Neural cell (in vitro differentiated cells): ENCODE measurements around the gene FSTL5. TPM values are rescaled to one million over a fixed set of nuclear protein-coding genes. Genes with fewer than 3 reads are reported as not detected.

Experiments used
- H2AFZ ChIP-seq: fragments of 200-600, 300-800 bp; sonication (generic), shearing (Covaris generic); 2 replicates; pipeline ENCODE4 v1.6.0; 2014; ENCODE audit warnings: low read depth, mild to moderate bottlenecking, antibody characterized with exemption, low read length, moderate library complexity
- H3F3A ChIP-seq: fragments of 200-600 bp; shearing (Covaris generic); 2 replicates; pipeline ENCODE4 v1.6.1; 2016; ENCODE audit warnings: mild to moderate bottlenecking, moderate library complexity, mixed read lengths, antibody characterized with exemption, low read length; ENCODE audit not compliant: insufficient read depth, poor library complexity, severe bottlenecking
- H3K27ac ChIP-seq: fragments of 200-600, 300-800 bp; sonication (generic), shearing (Covaris generic); 2 replicates; pipeline ENCODE4 v1.5.1; 2014; ENCODE audit warnings: mild to moderate bottlenecking, low read length, moderate library complexity
- H3K27me3 ChIP-seq: fragments of 300-800, 200-600 bp; sonication (generic), shearing (Covaris generic); 2 replicates; pipeline ENCODE4 v1.6.0; 2014; ENCODE audit warnings: mild to moderate bottlenecking, low read depth, low read length, moderate library complexity; ENCODE audit not compliant: insufficient read depth
- H3K36me3 ChIP-seq: fragments of 300-800, 200-600 bp; sonication (generic), shearing (Covaris generic); 2 replicates; pipeline ENCODE4 v1.5.1; 2014; ENCODE audit warnings: mild to moderate bottlenecking, antibody characterized with exemption, low read length, moderate library complexity; ENCODE audit not compliant: insufficient read depth
- H3K4me2 ChIP-seq: fragments of 300-800, 200-600 bp; sonication (generic), shearing (Covaris generic); 2 replicates; pipeline ENCODE4 v1.6.0; 2014; ENCODE audit warnings: mild to moderate bottlenecking, low read length
- H3K4me3 ChIP-seq: fragments of 300-800, 200-600 bp; sonication (generic), shearing (Covaris generic); 2 replicates; pipeline ENCODE4 v1.5.1; 2014; ENCODE audit warnings: mild to moderate bottlenecking, low read length, moderate library complexity
- H3K79me2 ChIP-seq: fragments of 200-600 bp; shearing (Covaris generic); replicated peaks from 2 replicates; pipeline ENCODE4 v1.6.0; 2014; ENCODE audit warnings: mild to moderate bottlenecking, low read length, moderate library complexity; ENCODE audit not compliant: insufficient read depth
- H3K9ac ChIP-seq: fragments of 300-800, 200-600 bp; sonication (generic), shearing (Covaris generic); 2 replicates; pipeline ENCODE4 v1.6.1; 2016; ENCODE audit warnings: mild to moderate bottlenecking, low read length, mixed read lengths
- H3K9me2 ChIP-seq: fragments of 200-600 bp; shearing (Covaris generic); 2 replicates; pipeline ENCODE4 v1.6.1; 2016; ENCODE audit warnings: mild to moderate bottlenecking, low read length, mixed read lengths; ENCODE audit not compliant: insufficient read depth
- H3K9me3 ChIP-seq: fragments of 200-600, 300-800 bp; sonication (generic), shearing (Covaris generic); 2 replicates; pipeline ENCODE4 v1.6.1; 2016; ENCODE audit warnings: mild to moderate bottlenecking, mixed run types, low read length, moderate library complexity, mixed read lengths
- H4K20me1 ChIP-seq: fragments of 200-600 bp; shearing (Covaris generic); 2 replicates; pipeline ENCODE4 v1.6.1; 2016; ENCODE audit warnings: mild to moderate bottlenecking, mixed run types; ENCODE audit not compliant: insufficient read depth
- CTCF ChIP-seq: fragments of 450-650 bp; IDR thresholded peaks from 2 replicates; pipeline ENCODE4 v1.5.1; 2014; ENCODE audit warnings: antibody characterized with exemption, mild to moderate bottlenecking, moderate library complexity; ENCODE audit not compliant: poor library complexity, severe bottlenecking
- EP300 ChIP-seq: fragments of 450-650 bp; conservative IDR thresholded peaks from 2 replicates; pipeline ENCODE4 v1.6.1; 2014; ENCODE audit warnings: antibody characterized with exemption, mild to moderate bottlenecking, moderate library complexity; ENCODE audit not compliant: poor library complexity, severe bottlenecking
- EZH2 ChIP-seq: fragments of 200-600, 300-800 bp; shearing (Covaris generic), sonication (generic); IDR thresholded peaks from 2 replicates; pipeline ENCODE4 v1.6.1; 2014; ENCODE audit warnings: antibody characterized with exemption, low read length, borderline replicate concordance, mild to moderate bottlenecking; ENCODE audit not compliant: insufficient read depth, poor library complexity, severe bottlenecking
- MXI1 ChIP-seq: fragments of 450-650 bp; conservative IDR thresholded peaks from 2 replicates; pipeline ENCODE4 v1.6.1; 2014; ENCODE audit warnings: antibody characterized with exemption, mild to moderate bottlenecking; ENCODE audit not compliant: poor library complexity, severe bottlenecking
- POLR2AphosphoS5 ChIP-seq: IDR thresholded peaks from 2 replicates; pipeline ENCODE4 v1.6.1; 2012
- RAD21 ChIP-seq: fragments of 450-650 bp; conservative IDR thresholded peaks from 2 replicates; pipeline ENCODE4 v1.6.1; 2014; ENCODE audit warnings: antibody characterized with exemption, mild to moderate bottlenecking, moderate library complexity
- REST ChIP-seq: IDR thresholded peaks from 2 replicates; pipeline ENCODE4 v1.6.1; 2012; ENCODE audit warnings: borderline replicate concordance
- SMC3 ChIP-seq: fragments of 450-650 bp; conservative IDR thresholded peaks from 2 replicates; pipeline ENCODE4 v1.6.1; 2014; ENCODE audit warnings: antibody characterized with exemption, mild to moderate bottlenecking, moderate library complexity; ENCODE audit not compliant: poor library complexity
- TAF1 ChIP-seq: IDR thresholded peaks from 2 replicates; pipeline ENCODE4 v1.6.1; 2012; ENCODE audit warnings: low read depth
- polyA plus RNA-seq: library from polyadenylated mRNA; depleted of rRNA; stranded (reverse); fragments of >200 nt; gene quantifications from 2 replicates; pipeline ENCODE4 v1.2.3, GENCODE V29; 2014

The FSTL5 gene
- polyA plus RNA-seq, 1 donor from 2014 or later: 6.8 TPM

GRCh38 chr4:162149644-162150043 is 14.2 kb downstream of the FSTL5 start:
- Histone ChIP-seq H3K27ac (no peak overlapping the region), H3K27me3 (no peaks in the 10 kb centered on the region), H3K79me2 (no peaks in the 10 kb centered on the region), H3K9ac (no peak overlapping the region), H3F3A (no peaks in the 10 kb centered on the region), H4K20me1 (no peaks in the 10 kb centered on the region), H3K4me3 (no peak overlapping the region), H3K4me2 (no peak overlapping the region), H2AFZ (no peak overlapping the region), H3K9me2 (no peaks in the 10 kb centered on the region), H3K9me3 (no peaks in the 10 kb centered on the region), H3K36me3 (no peaks in the 10 kb centered on the region)
- no peak for TF ChIP-seq EP300
- no peak for TF ChIP-seq MXI1
- TF ChIP-seq REST: no peak
- TF ChIP-seq CTCF: no peak
- TF ChIP-seq EZH2: no peak
- no peak for TF ChIP-seq SMC3
- TF ChIP-seq RAD21: no peak
- no peak for TF ChIP-seq POLR2AphosphoS5
- no peak for TF ChIP-seq TAF1

- Histone ChIP-seq H3K27ac (peak overlapping the region; percentile 6), H3K4me3 (no peak overlapping the region), H3F3A (no peaks in the 10 kb centered on the region), H3K9me2 (no peaks in the 10 kb centered on the region), H2AFZ (no peak overlapping the region), H3K9ac (no peak overlapping the region), H3K9me3 (no peaks in the 10 kb centered on the region), H3K79me2 (no peaks in the 10 kb centered on the region), H3K36me3 (no peaks in the 10 kb centered on the region), H4K20me1 (no peaks in the 10 kb centered on the region), H3K4me2 (no peak overlapping the region), H3K27me3 (no peaks in the 10 kb centered on the region)
- TF ChIP-seq REST: no peak
- TF ChIP-seq SMC3: no peak
- no peak for TF ChIP-seq MXI1
- no peak for TF ChIP-seq EZH2
- no peak for TF ChIP-seq CTCF
Measured at GRCh38 chr4:162140051-162140683, 23.6 kb downstream of the FSTL5 start.
